ENCODE data around the gene BRMS1. TPM values are rescaled to one million over a fixed set of nuclear protein-coding genes. Genes with fewer than 3 reads are reported as not detected.
"Not testable (repeated sequence)": the region's sequence is repeated elsewhere in the genome, so short reads cannot be mapped to it uniquely, and the experiment has no call there.

Gene BRMS1
- total and polyA plus RNA-seq, 10 of the 15 experiments (the other 5 are each of a cell fraction or from before 2014, with no cell fraction given): 2.1 to 85.3 (median 48.5) TPM

DNA sequence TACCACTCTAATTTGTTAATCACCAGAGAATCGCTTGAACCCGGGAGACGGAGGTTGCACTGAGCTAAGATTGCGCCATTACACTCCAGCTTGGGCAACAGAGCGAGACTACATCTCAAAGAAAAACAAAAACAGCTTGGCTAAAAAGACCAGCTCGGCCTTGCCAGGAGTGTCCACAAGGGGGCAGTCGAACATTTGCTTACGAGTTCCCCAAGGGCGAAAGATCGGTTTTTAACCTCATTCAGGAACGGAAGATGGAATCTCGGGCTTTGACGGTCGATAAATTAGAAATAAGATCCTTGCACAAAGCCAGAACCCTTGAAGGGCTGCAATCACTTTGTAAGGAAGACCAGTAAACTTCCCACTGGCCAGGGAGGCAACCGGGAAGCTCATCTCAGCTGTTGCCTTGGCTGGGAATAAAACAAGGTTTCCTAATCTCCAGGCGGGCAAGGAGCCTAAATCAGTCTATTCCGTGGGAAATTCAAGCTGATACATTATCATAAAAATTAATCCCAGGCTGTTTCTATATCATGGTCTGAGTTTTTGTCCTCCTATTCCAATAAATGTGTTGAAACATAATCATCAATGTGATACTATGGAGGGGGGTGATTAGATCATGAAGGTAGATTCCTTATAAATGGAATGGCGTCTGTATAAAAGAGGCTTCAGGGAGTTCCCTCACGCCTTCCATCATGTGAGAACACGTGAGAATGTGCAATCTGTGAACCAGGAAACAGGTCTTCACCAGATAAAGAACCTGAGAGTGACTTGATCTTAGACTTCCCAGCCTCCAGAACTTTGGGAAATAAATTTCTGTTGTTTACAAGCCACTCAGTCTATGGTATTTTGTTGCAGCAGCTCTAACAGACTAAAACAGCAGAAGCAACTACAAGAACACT, 41.5 kb upstream of the BRMS1 start (continued):
- TF ChIP-seq PRDM15 (CRISPR knock-in tag; IDR thresholded peaks at IDR 0.05) (no peak), PAX5 (IDR thresholded peaks at IDR 0.05; ENCODE audit: borderline replicate concordance, low read depth, low read length) (peak; percentile 85), BHLHE40 (IDR thresholded peaks at IDR 0.05; ENCODE audit: borderline replicate concordance in 1 of 2, low read depth in 2 of 2, low read length in 1 of 2) (peak in 1 of 2 experiments; percentile 25; a peak in 1 of 4 replicates), MAX (IDR thresholded peaks at IDR 0.05; ENCODE audit: low read depth, low read length) (no peak), ZNF217 (IDR thresholded peaks at IDR 0.05) (no peak), SREBF1 (IDR thresholded peaks at IDR 0.05; ENCODE audit: low read length) (no peak)
- TF ChIP-seq, protein P1, sequence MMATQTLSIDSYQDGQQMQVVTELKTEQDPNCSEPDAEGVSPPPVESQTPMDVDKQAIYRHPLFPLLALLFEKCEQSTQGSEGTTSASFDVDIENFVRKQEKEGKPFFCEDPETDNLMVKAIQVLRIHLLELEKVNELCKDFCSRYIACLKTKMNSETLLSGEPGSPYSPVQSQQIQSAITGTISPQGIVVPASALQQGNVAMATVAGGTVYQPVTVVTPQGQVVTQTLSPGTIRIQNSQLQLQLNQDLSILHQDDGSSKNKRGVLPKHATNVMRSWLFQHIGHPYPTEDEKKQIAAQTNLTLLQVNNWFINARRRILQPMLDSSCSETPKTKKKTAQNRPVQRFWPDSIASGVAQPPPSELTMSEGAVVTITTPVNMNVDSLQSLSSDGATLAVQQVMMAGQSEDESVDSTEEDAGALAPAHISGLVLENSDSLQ (IDR thresholded peaks at IDR 0.05): no peak

GRCh38 chr11:66384316-66384715, 39.4 kb upstream of the BRMS1 start:
- RAD21 ChIA-PET (ENCODE audit: unreplicated experiment): interaction anchor here (5.0 kb wide), 1 partner anchor 72 kb away, joined by 49 read pairs; no protein-coding TSS in a partner anchor
- intact Hi-C loops (cut with micrococcal nuclease; ENCODE audit: unreplicated experiment); H3K36me3 ChIP-seq (ENCODE audit: control insufficient read depth in 2 of 2, insufficient read depth in 2 of 2, low read length in 1 of 2); H3K9ac ChIP-seq (ENCODE audit: control insufficient read depth, insufficient read depth, low read length); H2AFZ ChIP-seq (ENCODE audit: control insufficient read depth, low read depth, low read length); ATAC-seq; H3K79me2 ChIP-seq (ENCODE audit: control insufficient read depth, insufficient read depth, low read length); H3K27ac ChIP-seq (ENCODE audit: control insufficient read depth, insufficient read depth); H3K4me3 ChIP-seq; in situ Hi-C loops (cut with MboI); DNase-seq (ENCODE audit: low read depth, low spot score); H3K4me2 ChIP-seq (ENCODE audit: control insufficient read depth, insufficient read depth); H3K9me3 ChIP-seq (replicated peaks; ENCODE audit: control insufficient read depth, insufficient read depth, low read length); H3K4me1 ChIP-seq (ENCODE audit: control insufficient read depth, insufficient read depth, low read length); BruUV-seq (replicated peaks); H4K20me1 ChIP-seq (ENCODE audit: control insufficient read depth, insufficient read depth); FAIRE-seq; H3K27me3 ChIP-seq (replicated peaks in 1 of 2; ENCODE audit: control insufficient read depth in 2 of 2, insufficient read depth in 2 of 2, low read length in 1 of 2): not testable (repeated sequence)
- POLR2A ChIA-PET: interaction anchor here (2.7 kb wide), 1 partner anchor 13 kb away, joined by 12 read pairs; the partner anchor contains the start of gene SLC29A2
- CTCF ChIA-PET: interaction anchor here (1.2 to 9.0 kb wide), 6 partner anchors 12 to 94 kb away, joined by 3 to 166 read pairs (median 22); partner anchors contain the start of gene SLC29A2
- 69% methylated on average over 13 of the region's 13 CpGs for WGBS (ENCODE audit: insufficient coverage, insufficient replicate concordance, low lambda C conversion rate, missing lambda C conversion rate)
- SMC1A ChIA-PET (ENCODE audit: uncharacterized antibody, unreplicated experiment): interaction anchor here (1.1 to 1.5 kb wide), 2 partner anchors 49 to 294 kb away, joined by 3 read pairs; no protein-coding TSS in a partner anchor

All from GM12878 (cell line).